ENCODE results near the gene DNLZ.

DNA sequence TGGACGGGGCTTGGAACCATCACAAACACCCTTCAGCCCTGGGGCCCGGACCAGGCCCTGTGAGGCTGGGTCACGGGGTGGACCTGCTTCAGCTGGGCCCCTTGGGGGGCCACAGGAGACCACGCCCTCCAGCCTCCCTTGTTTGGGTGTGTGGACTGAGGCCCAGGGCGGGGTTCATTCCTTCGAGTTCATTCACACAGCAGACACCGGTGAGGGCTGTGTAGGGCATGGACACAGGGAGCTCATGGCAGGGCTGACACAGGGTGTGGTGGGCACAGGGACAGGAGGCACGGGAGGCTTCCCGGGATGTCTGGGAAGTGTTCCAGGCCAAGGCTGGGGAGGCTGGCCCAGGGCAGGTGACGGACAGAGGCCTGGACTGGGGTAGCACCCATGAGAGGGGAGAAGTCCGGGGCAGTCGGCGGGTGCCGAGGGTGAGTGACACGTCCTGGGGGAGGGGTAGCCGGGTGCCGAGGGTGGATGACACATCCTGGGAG, 8.9 kb downstream of the DNLZ start:
- no peak for TF ChIP-seq SETDB1 (IDR thresholded peaks at IDR 0.05; ENCODE audit: low read length)
- TF ChIP-seq, protein P1, sequence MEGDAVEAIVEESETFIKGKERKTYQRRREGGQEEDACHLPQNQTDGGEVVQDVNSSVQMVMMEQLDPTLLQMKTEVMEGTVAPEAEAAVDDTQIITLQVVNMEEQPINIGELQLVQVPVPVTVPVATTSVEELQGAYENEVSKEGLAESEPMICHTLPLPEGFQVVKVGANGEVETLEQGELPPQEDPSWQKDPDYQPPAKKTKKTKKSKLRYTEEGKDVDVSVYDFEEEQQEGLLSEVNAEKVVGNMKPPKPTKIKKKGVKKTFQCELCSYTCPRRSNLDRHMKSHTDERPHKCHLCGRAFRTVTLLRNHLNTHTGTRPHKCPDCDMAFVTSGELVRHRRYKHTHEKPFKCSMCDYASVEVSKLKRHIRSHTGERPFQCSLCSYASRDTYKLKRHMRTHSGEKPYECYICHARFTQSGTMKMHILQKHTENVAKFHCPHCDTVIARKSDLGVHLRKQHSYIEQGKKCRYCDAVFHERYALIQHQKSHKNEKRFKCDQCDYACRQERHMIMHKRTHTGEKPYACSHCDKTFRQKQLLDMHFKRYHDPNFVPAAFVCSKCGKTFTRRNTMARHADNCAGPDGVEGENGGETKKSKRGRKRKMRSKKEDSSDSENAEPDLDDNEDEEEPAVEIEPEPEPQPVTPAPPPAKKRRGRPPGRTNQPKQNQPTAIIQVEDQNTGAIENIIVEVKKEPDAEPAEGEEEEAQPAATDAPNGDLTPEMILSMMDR (IDR thresholded peaks at IDR 0.05 in 2 of 3, conservative IDR thresholded peaks at IDR 0.05 in 1 of 3; ENCODE audit: insufficient read depth in 2 of 3, low read depth in 1 of 3, low read length in 3 of 3), result no peak
- TF ChIP-seq, protein P2, sequence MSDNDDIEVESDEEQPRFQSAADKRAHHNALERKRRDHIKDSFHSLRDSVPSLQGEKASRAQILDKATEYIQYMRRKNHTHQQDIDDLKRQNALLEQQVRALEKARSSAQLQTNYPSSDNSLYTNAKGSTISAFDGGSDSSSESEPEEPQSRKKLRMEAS (CRISPR knock-in tag; IDR thresholded peaks at IDR 0.05), result no peak
- no peak for TF ChIP-seq KLF1 (tag; IDR thresholded peaks at IDR 0.05)
- no peak for TF ChIP-seq SMC3 (conservative IDR thresholded peaks at IDR 0.05; ENCODE audit: insufficient read depth, low read depth, low read length)
- TF ChIP-seq GTF2F1 (IDR thresholded peaks at IDR 0.05; ENCODE audit: low read depth, low read length), result no peak
- no peak for TF ChIP-seq SIN3A (IDR thresholded peaks at IDR 0.05; ENCODE audit: borderline replicate concordance in 2 of 2, control insufficient read depth in 1 of 2, low read depth in 2 of 2, low read length in 2 of 2)
- TF ChIP-seq, protein P3, sequence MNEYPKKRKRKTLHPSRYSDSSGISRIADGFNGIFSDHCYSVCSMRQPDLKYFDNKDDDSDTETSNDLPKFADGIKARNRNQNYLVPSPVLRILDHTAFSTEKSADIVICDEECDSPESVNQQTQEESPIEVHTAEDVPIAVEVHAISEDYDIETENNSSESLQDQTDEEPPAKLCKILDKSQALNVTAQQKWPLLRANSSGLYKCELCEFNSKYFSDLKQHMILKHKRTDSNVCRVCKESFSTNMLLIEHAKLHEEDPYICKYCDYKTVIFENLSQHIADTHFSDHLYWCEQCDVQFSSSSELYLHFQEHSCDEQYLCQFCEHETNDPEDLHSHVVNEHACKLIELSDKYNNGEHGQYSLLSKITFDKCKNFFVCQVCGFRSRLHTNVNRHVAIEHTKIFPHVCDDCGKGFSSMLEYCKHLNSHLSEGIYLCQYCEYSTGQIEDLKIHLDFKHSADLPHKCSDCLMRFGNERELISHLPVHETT (CRISPR knock-in tag; conservative IDR thresholded peaks at IDR 0.05 in 1 of 2, IDR thresholded peaks at IDR 0.05 in 1 of 2), result no peak
- TF ChIP-seq CHD1 (IDR thresholded peaks at IDR 0.05; ENCODE audit: low read length), result no peak

Measured in K562 (cell line).